Activated naive CD4-positive, alpha-beta T cell treated with anti-CD3 and anti-CD28 coated beads for 36 hours (primary cell): ENCODE measurements around the gene IL17REL. TPM values are rescaled to one million over a fixed set of nuclear protein-coding genes. Genes with fewer than 3 reads are reported as not detected.

Experiments used
- CTCF ChIA-PET: fragments of 350-600 bp; sonication (Branson Sonifier 250); formaldehyde crosslinking; loops from one replicate; lab custom pipeline; 2021; ENCODE audit warnings: antibody characterized with exemption; lab: Charles Lee
- DNase-seq: peaks from one replicate; pipeline ENCODE4 v3.0.0-alpha.2; 2020
- H3K27ac Mint-ChIP-seq: one replicate; pipeline ENCODE4 v1.8.0; 2021; ENCODE audit warnings: mild to moderate bottlenecking, mixed read lengths
- H3K27me3 Mint-ChIP-seq: one replicate; pipeline ENCODE4 v1.8.0; 2021; ENCODE audit warnings: low read depth, mixed read lengths
- H3K36me3 Mint-ChIP-seq: one replicate; pipeline ENCODE4 v1.8.0; 2021; ENCODE audit warnings: low read depth, mixed read lengths
- H3K4me1 Mint-ChIP-seq: one replicate; pipeline ENCODE4 v1.8.0; 2021; ENCODE audit warnings: low read depth, mixed read lengths
- H3K4me3 Mint-ChIP-seq: one replicate; pipeline ENCODE4 v1.8.0; 2021; ENCODE audit warnings: mild to moderate bottlenecking, moderate library complexity, mixed read lengths
- H3K9me3 Mint-ChIP-seq: one replicate; pipeline ENCODE4 v1.8.0; 2021; ENCODE audit warnings: mixed read lengths
- intact Hi-C: fragments of 100-400 bp; cut with micrococcal nuclease; formaldehyde crosslinking; loops from one replicate; pipeline ENCODE4 v1.15.1; 2023
- total RNA-seq, 2 experiments: library from RNA; stranded (reverse); gene quantifications; one replicate each; pipeline ENCODE4 v1.2.3, GENCODE V29; 2021

Gene IL17REL
- total RNA-seq, 2 experiments from 2014 or later: 0.12 to 0.15 TPM

- peaks cover 8% of the 10 kb centered on the region for H3K4me1 Mint-ChIP-seq
- intact Hi-C loops: no loop called here
- H3K27ac Mint-ChIP-seq: no peak overlapping the region
- H3K9me3 Mint-ChIP-seq: peaks cover 6% of the 10 kb centered on the region
- CTCF ChIA-PET: no interaction called here
- peaks cover 1% of the 10 kb centered on the region for H3K36me3 Mint-ChIP-seq
- peaks cover 13% of the 10 kb centered on the region for H3K27me3 Mint-ChIP-seq
- no peak for DNase-seq
- no peak overlapping the region for H3K4me3 Mint-ChIP-seq
Measured at GRCh38 chr22:50039669-50040443, 27.3 kb upstream of the IL17REL start.

- intact Hi-C loops: no loop called here
Measured at GRCh38 chr22:50035976-50036724, 23.6 kb upstream of the IL17REL start.

GRCh38 chr22:50035131-50035881 lies 22.7 kb upstream of the IL17REL start:
- Mint-ChIP-seq H3K9me3 (peaks cover 6% of the 10 kb centered on the region), H3K4me3 (no peak overlapping the region), H3K4me1 (peaks cover 9% of the 10 kb centered on the region), H3K36me3 (peaks cover 1% of the 10 kb centered on the region), H3K27ac (no peak overlapping the region), H3K27me3 (peaks cover 19% of the 10 kb centered on the region)
- CTCF ChIA-PET: interaction anchor here (0.8 to 0.9 kb wide), 2 partner anchors 104 to 105 kb away, joined by 3 read pairs; no protein-coding TSS in a partner anchor
- intact Hi-C loops: no loop called here
- no peak for DNase-seq

More at GRCh38 chr22:50035976-50036724, 23.6 kb upstream of the IL17REL start:
- CTCF ChIA-PET: no interaction called here
- H3K4me1 Mint-ChIP-seq: peaks cover 9% of the 10 kb centered on the region
- peaks cover 19% of the 10 kb centered on the region for H3K27me3 Mint-ChIP-seq
- no peak for DNase-seq
- no peak overlapping the region for H3K4me3 Mint-ChIP-seq
- H3K36me3 Mint-ChIP-seq: peaks cover 1% of the 10 kb centered on the region
- peaks cover 6% of the 10 kb centered on the region for H3K9me3 Mint-ChIP-seq
- H3K27ac Mint-ChIP-seq: no peak overlapping the region

GRCh38 chr22:50034126-50035081 lies 21.8 kb upstream of the IL17REL start:
- no peak overlapping the region for H3K4me3 Mint-ChIP-seq
- intact Hi-C loops: no loop called here
- DNase-seq: peak; percentile 65

GRCh38 chr22:50032941-50033601 lies 20.5 kb upstream of the IL17REL start:
- intact Hi-C loops: no loop called here
- Mint-ChIP-seq H3K4me3 (no peak overlapping the region), H3K4me1 (peaks cover 13% of the 10 kb centered on the region), H3K27me3 (peaks cover 19% of the 10 kb centered on the region), H3K36me3 (no peaks in the 10 kb centered on the region), H3K27ac (no peak overlapping the region), H3K9me3 (no peaks in the 10 kb centered on the region)
- no peak for DNase-seq
- CTCF ChIA-PET: interaction anchor here (1.3 kb wide), 1 partner anchor 41 kb away, joined by 3 read pairs; no protein-coding TSS in a partner anchor

More at GRCh38 chr22:50034126-50035081, 21.8 kb upstream of the IL17REL start:
- Mint-ChIP-seq H3K4me1 (peaks cover 11% of the 10 kb centered on the region), H3K36me3 (peaks cover 1% of the 10 kb centered on the region), H3K27me3 (peaks cover 19% of the 10 kb centered on the region), H3K9me3 (peaks cover 6% of the 10 kb centered on the region), H3K27ac (no peak overlapping the region)
- CTCF ChIA-PET: interaction anchor here (0.8 to 1.3 kb wide), 3 partner anchors 42 to 104 kb away, joined by 3 read pairs; no protein-coding TSS in a partner anchor

- no peak overlapping the region for H3K27ac Mint-ChIP-seq
- no peak for DNase-seq
- CTCF ChIA-PET: interaction anchor here (1.1 to 3.3 kb wide), 6 partner anchors 26 to 265 kb away, joined by 3 to 36 read pairs (median 8); no protein-coding TSS in a partner anchor
Measured at GRCh38 chr22:50032109-50032871, 19.7 kb upstream of the IL17REL start.

GRCh38 chr22:50031189-50032091 lies 18.9 kb upstream of the IL17REL start:
- intact Hi-C loops: loop anchor here (2.0 kb wide), 1 partner anchor 55 kb away; no protein-coding TSS in a partner anchor
- no peak for DNase-seq
- Mint-ChIP-seq H3K27me3 (peaks cover 17% of the 10 kb centered on the region), H3K9me3 (no peaks in the 10 kb centered on the region), H3K36me3 (no peaks in the 10 kb centered on the region), H3K4me3 (no peak overlapping the region), H3K4me1 (peaks cover 13% of the 10 kb centered on the region), H3K27ac (no peak overlapping the region)
- CTCF ChIA-PET: interaction anchor here (0.8 to 3.3 kb wide), 18 partner anchors 12 to 330 kb away, joined by 3 to 68 read pairs (median 7); no protein-coding TSS in a partner anchor

More at GRCh38 chr22:50032109-50032871, 19.7 kb upstream of the IL17REL start:
- H3K9me3 Mint-ChIP-seq: no peaks in the 10 kb centered on the region
- no peaks in the 10 kb centered on the region for H3K36me3 Mint-ChIP-seq
- H3K4me1 Mint-ChIP-seq: peaks cover 13% of the 10 kb centered on the region
- H3K4me3 Mint-ChIP-seq: no peak overlapping the region
- peaks cover 19% of the 10 kb centered on the region for H3K27me3 Mint-ChIP-seq
- intact Hi-C loops: no loop called here

- Mint-ChIP-seq H3K36me3 (no peaks in the 10 kb centered on the region), H3K9me3 (no peaks in the 10 kb centered on the region), H3K27ac (no peak overlapping the region), H3K4me1 (peaks cover 13% of the 10 kb centered on the region), H3K4me3 (no peak overlapping the region), H3K27me3 (peaks cover 21% of the 10 kb centered on the region)
- CTCF ChIA-PET: interaction anchor here (0.7 to 3.3 kb wide), 32 partner anchors 11 to 329 kb away, joined by 3 to 68 read pairs (median 6); no protein-coding TSS in a partner anchor
- intact Hi-C loops: loop anchor here (1.0 to 2.0 kb wide), 5 partner anchors 11 to 263 kb away; no protein-coding TSS in a partner anchor
- DNase-seq: peak; percentile 93
Measured at GRCh38 chr22:50030297-50031188, 18.0 kb upstream of the IL17REL start.
